ENCODE measurements around the gene HOOK2. TPM values are rescaled to one million over a fixed set of nuclear protein-coding genes. Genes with fewer than 3 reads are reported as not detected.
A peak's percentile ranks its signal among the peaks of the same experiment; 100 is the strongest.

HOOK2 gene
- total and polyA plus RNA-seq, 2 of the 13 experiments (the other 11 are each of a cell fraction or from before 2014, with no cell fraction given), result 9.2 to 12.9 TPM

DNA sequence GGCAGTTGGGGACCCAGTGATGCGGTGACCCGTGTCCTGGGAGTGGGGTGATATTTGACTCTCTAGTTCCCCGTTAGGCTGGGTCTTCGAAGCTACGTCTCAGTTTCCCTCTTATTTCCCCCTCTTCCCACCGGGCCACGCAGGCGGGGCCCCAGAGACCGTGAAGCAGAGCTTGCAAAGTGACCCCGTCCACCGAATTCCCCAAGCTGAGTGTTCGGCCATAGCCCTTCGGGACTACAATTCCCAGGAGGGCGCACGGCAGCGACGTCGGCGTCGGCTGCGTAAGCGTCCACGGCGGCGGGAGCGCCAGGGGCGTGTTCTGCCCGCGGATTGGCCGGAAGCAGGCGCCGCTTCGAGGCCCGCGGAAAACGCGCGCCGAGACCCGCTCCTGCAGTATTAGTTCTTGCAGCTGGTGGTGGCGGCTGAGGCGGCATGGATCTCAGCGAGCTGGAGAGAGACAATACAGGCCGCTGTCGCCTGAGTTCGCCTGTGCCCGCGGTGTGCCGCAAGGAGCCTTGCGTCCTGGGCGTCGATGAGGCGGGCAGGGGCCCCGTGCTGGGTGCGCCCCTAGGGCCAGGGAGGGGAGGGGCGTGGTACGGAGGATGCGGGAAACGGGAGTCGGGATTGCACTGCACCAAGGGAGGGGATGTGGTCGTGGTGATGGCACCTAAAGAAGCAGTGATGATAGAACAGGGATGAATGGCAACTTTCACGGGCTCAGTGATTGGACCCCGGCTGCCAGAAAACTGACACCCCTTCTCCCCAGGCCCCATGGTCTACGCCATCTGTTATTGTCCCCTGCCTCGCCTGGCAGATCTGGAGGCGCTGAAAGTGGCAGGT lies 31.1 kb upstream of the HOOK2 start, which contains the start of gene RNASEH2A (continued):
- TF ChIP-seq, protein P1, sequence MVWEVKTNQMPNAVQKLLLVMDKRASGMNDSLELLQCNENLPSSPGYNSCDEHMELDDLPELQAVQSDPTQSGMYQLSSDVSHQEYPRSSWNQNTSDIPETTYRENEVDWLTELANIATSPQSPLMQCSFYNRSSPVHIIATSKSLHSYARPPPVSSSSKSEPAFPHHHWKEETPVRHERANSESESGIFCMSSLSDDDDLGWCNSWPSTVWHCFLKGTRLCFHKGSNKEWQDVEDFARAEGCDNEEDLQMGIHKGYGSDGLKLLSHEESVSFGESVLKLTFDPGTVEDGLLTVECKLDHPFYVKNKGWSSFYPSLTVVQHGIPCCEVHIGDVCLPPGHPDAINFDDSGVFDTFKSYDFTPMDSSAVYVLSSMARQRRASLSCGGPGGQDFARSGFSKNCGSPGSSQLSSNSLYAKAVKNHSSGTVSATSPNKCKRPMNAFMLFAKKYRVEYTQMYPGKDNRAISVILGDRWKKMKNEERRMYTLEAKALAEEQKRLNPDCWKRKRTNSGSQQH (CRISPR knock-in tag; IDR thresholded peaks at IDR 0.05; ENCODE audit: low read depth), result peak; percentile 86; the same call in 1 of the 2 replicates
- TF ChIP-seq AGO1 (IDR thresholded peaks at IDR 0.05; ENCODE audit: low read depth, low read length, poor library complexity, severe bottlenecking) (peak; percentile 35), REXO4 (CRISPR knock-in tag; IDR thresholded peaks at IDR 0.05; ENCODE audit: borderline replicate concordance) (no peak), DR1 (CRISPR knock-in tag; IDR thresholded peaks at IDR 0.05) (peak; percentile 84), ZNF879 (CRISPR knock-in tag; IDR thresholded peaks at IDR 0.05) (peak; percentile 82; the same call in 1 of the 2 replicates), ZBTB21 (CRISPR knock-in tag; IDR thresholded peaks at IDR 0.05) (no peak), RORA (CRISPR knock-in tag; IDR thresholded peaks at IDR 0.05) (no peak), SP4 (CRISPR knock-in tag; IDR thresholded peaks at IDR 0.05) (peak; percentile 90)
- TF ChIP-seq, protein P2, sequence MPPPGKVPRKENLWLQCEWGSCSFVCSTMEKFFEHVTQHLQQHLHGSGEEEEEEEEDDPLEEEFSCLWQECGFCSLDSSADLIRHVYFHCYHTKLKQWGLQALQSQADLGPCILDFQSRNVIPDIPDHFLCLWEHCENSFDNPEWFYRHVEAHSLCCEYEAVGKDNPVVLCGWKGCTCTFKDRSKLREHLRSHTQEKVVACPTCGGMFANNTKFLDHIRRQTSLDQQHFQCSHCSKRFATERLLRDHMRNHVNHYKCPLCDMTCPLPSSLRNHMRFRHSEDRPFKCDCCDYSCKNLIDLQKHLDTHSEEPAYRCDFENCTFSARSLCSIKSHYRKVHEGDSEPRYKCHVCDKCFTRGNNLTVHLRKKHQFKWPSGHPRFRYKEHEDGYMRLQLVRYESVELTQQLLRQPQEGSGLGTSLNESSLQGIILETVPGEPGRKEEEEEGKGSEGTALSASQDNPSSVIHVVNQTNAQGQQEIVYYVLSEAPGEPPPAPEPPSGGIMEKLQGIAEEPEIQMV (CRISPR knock-in tag; IDR thresholded peaks at IDR 0.05; ENCODE audit: low read depth), result 0 out of 2 replicates have a peak, but pooled peaks have one; percentile 30
- TF ChIP-seq, protein P3, sequence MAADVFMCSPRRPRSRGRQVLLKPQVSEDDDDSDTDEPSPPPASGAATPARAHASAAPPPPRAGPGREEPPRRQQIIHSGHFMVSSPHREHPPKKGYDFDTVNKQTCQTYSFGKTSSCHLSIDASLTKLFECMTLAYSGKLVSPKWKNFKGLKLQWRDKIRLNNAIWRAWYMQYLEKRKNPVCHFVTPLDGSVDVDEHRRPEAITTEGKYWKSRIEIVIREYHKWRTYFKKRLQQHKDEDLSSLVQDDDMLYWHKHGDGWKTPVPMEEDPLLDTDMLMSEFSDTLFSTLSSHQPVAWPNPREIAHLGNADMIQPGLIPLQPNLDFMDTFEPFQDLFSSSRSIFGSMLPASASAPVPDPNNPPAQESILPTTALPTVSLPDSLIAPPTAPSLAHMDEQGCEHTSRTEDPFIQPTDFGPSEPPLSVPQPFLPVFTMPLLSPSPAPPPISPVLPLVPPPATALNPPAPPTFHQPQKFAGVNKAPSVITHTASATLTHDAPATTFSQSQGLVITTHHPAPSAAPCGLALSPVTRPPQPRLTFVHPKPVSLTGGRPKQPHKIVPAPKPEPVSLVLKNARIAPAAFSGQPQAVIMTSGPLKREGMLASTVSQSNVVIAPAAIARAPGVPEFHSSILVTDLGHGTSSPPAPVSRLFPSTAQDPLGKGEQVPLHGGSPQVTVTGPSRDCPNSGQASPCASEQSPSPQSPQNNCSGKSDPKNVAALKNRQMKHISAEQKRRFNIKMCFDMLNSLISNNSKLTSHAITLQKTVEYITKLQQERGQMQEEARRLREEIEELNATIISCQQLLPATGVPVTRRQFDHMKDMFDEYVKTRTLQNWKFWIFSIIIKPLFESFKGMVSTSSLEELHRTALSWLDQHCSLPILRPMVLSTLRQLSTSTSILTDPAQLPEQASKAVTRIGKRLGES (CRISPR knock-in tag; IDR thresholded peaks at IDR 0.05; ENCODE audit: borderline replicate concordance), result peak; percentile 69; the same call in 1 of the 2 replicates
- TF ChIP-seq, protein P4, sequence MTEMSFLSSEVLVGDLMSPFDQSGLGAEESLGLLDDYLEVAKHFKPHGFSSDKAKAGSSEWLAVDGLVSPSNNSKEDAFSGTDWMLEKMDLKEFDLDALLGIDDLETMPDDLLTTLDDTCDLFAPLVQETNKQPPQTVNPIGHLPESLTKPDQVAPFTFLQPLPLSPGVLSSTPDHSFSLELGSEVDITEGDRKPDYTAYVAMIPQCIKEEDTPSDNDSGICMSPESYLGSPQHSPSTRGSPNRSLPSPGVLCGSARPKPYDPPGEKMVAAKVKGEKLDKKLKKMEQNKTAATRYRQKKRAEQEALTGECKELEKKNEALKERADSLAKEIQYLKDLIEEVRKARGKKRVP (CRISPR knock-in tag; IDR thresholded peaks at IDR 0.05), result no peak
- TF ChIP-seq, protein P5, sequence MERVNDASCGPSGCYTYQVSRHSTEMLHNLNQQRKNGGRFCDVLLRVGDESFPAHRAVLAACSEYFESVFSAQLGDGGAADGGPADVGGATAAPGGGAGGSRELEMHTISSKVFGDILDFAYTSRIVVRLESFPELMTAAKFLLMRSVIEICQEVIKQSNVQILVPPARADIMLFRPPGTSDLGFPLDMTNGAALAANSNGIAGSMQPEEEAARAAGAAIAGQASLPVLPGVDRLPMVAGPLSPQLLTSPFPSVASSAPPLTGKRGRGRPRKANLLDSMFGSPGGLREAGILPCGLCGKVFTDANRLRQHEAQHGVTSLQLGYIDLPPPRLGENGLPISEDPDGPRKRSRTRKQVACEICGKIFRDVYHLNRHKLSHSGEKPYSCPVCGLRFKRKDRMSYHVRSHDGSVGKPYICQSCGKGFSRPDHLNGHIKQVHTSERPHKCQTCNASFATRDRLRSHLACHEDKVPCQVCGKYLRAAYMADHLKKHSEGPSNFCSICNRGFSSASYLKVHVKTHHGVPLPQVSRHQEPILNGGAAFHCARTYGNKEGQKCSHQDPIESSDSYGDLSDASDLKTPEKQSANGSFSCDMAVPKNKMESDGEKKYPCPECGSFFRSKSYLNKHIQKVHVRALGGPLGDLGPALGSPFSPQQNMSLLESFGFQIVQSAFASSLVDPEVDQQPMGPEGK (CRISPR knock-in tag; IDR thresholded peaks at IDR 0.05), result peak; percentile 57
- TF ChIP-seq, protein P6, sequence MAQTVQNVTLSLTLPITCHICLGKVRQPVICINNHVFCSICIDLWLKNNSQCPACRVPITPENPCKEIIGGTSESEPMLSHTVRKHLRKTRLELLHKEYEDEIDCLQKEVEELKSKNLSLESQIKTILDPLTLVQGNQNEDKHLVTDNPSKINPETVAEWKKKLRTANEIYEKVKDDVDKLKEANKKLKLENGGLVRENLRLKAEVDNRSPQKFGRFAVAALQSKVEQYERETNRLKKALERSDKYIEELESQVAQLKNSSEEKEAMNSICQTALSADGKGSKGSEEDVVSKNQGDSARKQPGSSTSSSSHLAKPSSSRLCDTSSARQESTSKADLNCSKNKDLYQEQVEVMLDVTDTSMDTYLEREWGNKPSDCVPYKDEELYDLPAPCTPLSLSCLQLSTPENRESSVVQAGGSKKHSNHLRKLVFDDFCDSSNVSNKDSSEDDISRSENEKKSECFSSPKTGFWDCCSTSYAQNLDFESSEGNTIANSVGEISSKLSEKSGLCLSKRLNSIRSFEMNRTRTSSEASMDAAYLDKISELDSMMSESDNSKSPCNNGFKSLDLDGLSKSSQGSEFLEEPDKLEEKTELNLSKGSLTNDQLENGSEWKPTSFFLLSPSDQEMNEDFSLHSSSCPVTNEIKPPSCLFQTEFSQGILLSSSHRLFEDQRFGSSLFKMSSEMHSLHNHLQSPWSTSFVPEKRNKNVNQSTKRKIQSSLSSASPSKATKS (CRISPR knock-in tag; IDR thresholded peaks at IDR 0.05), result no peak
- TF ChIP-seq, protein P7, sequence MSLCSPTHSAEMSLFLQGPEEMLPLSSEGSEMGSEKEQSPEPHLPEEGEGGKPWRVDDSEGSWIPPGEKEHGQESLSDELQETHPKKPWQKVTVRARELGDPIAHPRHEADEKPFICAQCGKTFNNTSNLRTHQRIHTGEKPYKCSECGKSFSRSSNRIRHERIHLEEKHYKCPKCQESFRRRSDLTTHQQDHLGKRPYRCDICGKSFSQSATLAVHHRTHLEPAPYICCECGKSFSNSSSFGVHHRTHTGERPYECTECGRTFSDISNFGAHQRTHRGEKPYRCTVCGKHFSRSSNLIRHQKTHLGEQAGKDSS (CRISPR knock-in tag; IDR thresholded peaks at IDR 0.05; ENCODE audit: borderline replicate concordance, low read depth), result peak; percentile 62; the same call in 1 of the 2 replicates

All from HepG2 (cell line).